ENCODE measurements around the gene DOK6.
A peak's percentile ranks its signal among the peaks of the same experiment; 100 is the strongest.

Gene DOK6

DNA sequence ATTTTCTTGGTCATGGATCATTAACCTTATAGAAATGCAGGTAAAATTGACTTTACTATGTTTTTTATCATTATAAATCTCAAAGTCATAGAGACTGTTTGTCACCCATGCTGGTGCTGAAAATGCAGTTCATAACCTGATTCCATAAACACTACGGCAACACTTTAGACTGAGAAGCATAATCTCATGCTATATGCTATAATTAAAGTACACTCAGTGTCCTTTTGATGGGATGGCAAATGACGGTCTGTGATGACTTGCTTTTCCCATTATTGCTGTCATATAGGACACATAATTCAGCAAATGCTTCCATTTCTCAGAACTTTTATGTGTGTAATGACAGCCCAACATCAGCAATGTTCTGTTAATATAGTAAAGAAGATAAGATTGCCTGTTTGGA is 384.1 kb downstream of the DOK6 start:
- TF ChIP-seq ZFX (IDR thresholded peaks at IDR 0.05) = no peak
- TF ChIP-seq, protein P1, sequence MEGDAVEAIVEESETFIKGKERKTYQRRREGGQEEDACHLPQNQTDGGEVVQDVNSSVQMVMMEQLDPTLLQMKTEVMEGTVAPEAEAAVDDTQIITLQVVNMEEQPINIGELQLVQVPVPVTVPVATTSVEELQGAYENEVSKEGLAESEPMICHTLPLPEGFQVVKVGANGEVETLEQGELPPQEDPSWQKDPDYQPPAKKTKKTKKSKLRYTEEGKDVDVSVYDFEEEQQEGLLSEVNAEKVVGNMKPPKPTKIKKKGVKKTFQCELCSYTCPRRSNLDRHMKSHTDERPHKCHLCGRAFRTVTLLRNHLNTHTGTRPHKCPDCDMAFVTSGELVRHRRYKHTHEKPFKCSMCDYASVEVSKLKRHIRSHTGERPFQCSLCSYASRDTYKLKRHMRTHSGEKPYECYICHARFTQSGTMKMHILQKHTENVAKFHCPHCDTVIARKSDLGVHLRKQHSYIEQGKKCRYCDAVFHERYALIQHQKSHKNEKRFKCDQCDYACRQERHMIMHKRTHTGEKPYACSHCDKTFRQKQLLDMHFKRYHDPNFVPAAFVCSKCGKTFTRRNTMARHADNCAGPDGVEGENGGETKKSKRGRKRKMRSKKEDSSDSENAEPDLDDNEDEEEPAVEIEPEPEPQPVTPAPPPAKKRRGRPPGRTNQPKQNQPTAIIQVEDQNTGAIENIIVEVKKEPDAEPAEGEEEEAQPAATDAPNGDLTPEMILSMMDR (conservative IDR thresholded peaks at IDR 0.05) = no peak
- H3K27ac ChIP-seq = no peak overlapping the region

DNA sequence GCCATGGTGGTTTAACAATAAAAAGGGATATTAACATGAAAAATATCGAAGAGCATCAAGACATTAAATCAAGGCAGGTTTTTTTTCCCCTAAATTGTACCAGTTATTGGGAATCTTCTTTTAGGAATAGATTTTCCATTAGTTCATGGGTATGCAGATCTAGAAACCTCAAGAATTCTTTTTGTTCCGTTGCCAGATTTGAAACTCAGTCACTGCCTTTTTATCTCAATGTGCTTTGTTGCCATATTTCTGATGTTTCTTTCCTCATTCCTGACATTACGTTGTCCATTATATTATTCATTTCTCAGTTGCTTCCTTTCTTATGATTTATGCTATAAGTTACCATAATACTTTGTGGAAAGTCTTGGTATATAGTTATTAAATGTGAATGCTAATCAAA is 384.8 kb downstream of the DOK6 start:
- TF ChIP-seq, protein P1 (conservative IDR thresholded peaks at IDR 0.05) = no peak
- no peak overlapping the region for H3K27ac ChIP-seq

DNA sequence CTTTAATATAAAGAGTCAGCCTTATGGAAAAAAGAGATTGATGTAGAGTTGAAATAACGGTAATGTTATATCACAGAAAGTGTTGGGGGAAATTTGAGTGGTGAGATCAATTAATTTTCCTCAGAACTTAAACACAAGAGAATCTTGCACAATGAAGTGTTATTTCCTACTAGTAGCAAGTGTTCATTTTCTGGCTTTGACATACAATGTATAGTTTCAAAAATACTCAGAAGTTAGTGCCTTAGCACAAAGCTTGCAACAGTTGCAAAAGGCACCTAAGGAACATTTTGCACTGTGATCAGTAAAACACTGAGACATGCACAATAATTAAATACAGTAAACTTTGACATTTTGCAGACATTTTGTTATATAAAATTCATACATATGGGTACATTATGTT is 385.7 kb downstream of the DOK6 start:
- TF ChIP-seq, protein P1 (conservative IDR thresholded peaks at IDR 0.05) = no peak
- no peak for TF ChIP-seq ZFX (IDR thresholded peaks at IDR 0.05)
- H3K27ac ChIP-seq = no peak overlapping the region

DNA sequence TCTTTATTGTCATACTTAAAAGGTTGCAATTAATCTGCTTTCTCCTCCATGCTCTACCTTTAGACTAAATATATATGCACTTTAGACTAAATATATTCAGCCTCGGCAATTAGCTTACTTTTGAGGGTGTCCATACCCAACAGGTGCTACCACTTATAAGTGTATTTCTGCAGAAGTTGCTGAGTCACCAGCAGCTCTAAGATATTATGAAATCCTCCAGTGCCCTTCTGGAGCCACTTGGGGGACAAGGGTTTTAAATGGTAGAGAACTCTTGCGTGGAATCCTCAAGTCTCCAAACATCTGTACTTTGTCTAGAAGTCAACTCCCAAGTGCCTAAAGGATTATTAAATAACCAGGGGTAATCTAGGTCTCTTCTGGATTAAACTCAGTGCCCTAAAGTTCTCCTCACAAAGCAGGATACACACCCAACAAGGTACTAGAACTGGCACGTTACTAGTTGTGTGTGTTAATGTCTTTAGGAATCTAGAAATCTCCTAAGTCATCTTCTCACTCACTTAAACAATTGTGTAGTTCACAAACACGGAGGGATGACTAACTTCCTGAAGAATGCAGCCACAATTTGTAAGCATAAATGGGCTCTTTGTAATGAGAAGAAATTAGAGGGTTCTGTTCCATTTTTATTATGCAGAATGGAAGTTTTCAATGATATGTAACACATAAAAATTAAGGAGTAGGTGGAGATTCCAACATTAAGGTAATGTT is 387.3 kb downstream of the DOK6 start:
- no peak overlapping the region for H3K27ac ChIP-seq

DNA sequence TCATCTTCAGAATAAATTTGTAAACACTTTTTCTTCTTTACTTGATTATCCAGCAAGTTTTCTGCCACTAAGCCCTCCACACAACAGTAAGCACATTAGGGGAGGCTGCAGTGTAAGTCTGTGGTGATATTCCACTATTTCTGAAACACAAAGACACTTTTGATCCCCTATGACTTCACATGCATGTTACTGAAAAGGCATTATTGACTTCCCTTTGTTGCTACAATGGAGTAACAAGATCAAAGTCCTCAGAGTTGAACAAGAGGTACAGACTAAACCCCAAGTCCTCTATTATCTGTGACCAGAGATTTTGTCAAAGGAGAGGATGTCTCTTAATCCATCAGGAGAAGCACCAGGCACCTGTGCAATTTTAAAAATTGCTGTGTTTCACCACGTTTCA is 389.1 kb downstream of the DOK6 start:
- H3K27ac ChIP-seq = no peak overlapping the region
- TF ChIP-seq ZFX (IDR thresholded peaks at IDR 0.05) = no peak

More for the DNA sequence above, 387.3 kb downstream of the DOK6 start:
- no peak for TF ChIP-seq ZFX (IDR thresholded peaks at IDR 0.05)
- TF ChIP-seq, protein P1 (conservative IDR thresholded peaks at IDR 0.05) = no peak

DNA sequence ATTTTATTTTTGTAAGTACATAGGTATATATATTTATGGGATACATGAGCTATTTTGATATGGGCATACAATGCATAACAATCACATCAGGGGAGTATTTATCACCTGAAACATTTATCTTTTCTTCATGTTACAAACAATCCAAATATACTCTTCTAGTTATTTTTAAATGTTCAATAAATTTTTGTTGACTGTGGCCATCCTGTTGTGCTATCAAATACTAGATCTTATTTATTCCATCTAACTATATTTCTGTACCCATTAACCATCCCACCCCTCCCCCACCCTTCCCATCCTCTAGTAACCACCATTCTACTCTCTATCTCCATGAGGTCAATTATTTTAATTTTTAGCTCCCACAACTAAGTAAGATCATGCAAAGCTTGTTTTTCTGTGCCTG is 390.0 kb downstream of the DOK6 start:
- TF ChIP-seq ZFX (IDR thresholded peaks at IDR 0.05) = no peak
- TF ChIP-seq, protein P1 (conservative IDR thresholded peaks at IDR 0.05) = no peak
- no peak overlapping the region for H3K27ac ChIP-seq

DNA sequence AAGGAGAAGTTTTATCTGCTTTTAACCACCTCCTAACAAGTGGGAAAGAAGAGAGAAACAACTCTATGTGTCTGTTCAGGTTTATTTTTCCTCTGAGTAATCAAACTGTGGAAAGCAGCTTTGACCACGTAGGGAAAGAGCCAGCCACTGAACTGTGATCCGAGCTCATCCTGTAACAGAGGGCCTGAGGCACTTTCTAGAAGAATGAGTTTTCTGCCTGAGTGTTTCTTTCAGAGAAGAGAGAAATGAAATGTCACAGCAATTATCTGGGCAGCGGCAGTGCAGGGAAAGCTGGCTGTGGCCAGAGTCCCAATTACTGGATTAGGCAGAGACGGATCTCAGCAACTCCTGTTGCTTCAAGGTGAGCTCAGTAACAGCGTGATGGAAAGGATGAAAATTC is 395.1 kb downstream of the DOK6 start:
- H3K27ac ChIP-seq = 0 out of 2 replicates have a peak overlapping the region, but pooled peaks have one; percentile 18
- TF ChIP-seq ZFX (IDR thresholded peaks at IDR 0.05) = no peak
- TF ChIP-seq, protein P1 (conservative IDR thresholded peaks at IDR 0.05) = no peak
